Measurements from ENCODE around the gene PRMT7. TPM values are rescaled to one million over a fixed set of nuclear protein-coding genes. Genes with fewer than 3 reads are reported as not detected.
A peak's percentile ranks its signal among the peaks of the same experiment; 100 is the strongest.

The PRMT7 gene
- total RNA-seq, 3 donors from 2014 or later: 38.4 to 53.4 (median 41.0) TPM

GRCh38 chr16:68283801-68284598, 26.8 kb upstream of the PRMT7 start:
- DNase-seq (ENCODE audit: low spot score in 2 of 2): no peak
- H3K4me1 ChIP-seq: peaks cover 0 to 13% of the 10 kb centered on the region in 2 donors

GRCh38 chr16:68284847-68285246, 26.0 kb upstream of the PRMT7 start:
- intact Hi-C loops (cut with DNase I; ENCODE audit: low total_unique reads): no loop called here
- Histone ChIP-seq H3K4me1 (peaks cover 0 to 13% of the 10 kb centered on the region in 2 donors), H3K27me3 (no peaks in the 10 kb centered on the region), H3K27ac (peak overlapping the region in 1 of 2 donors; percentile 82), H3K36me3 (no peaks in the 10 kb centered on the region), H3K4me3 (no peak overlapping the region), H3K9me3 (no peaks in the 10 kb centered on the region)
- TF ChIP-seq POLR2AphosphoS5 (IDR thresholded peaks at IDR 0.05): no peak
- TF ChIP-seq POLR2A (IDR thresholded peaks at IDR 0.05): no peak
- TF ChIP-seq CTCF (IDR thresholded peaks at IDR 0.05): no peak
- DNase-seq (ENCODE audit: low spot score in 2 of 2): no peak

More at GRCh38 chr16:68283801-68284598, 26.8 kb upstream of the PRMT7 start:
- Histone ChIP-seq H3K9me3 (no peaks in the 10 kb centered on the region), H3K27me3 (no peaks in the 10 kb centered on the region), H3K36me3 (no peaks in the 10 kb centered on the region), H3K4me3 (no peak overlapping the region), H3K27ac (peak overlapping the region; percentile 65 to 91)
- intact Hi-C loops (cut with DNase I; ENCODE audit: low total_unique reads): loop anchor here (1.0 kb wide), 1 partner anchor 29 kb away; no protein-coding TSS in a partner anchor
- TF ChIP-seq POLR2AphosphoS5 (IDR thresholded peaks at IDR 0.05) (peak in 2 of 3 donors; percentile 54 to 62), CTCF (IDR thresholded peaks at IDR 0.05) (no peak), POLR2A (IDR thresholded peaks at IDR 0.05) (no peak)

- H3K36me3 ChIP-seq: no peaks in the 10 kb centered on the region
- no peaks in the 10 kb centered on the region for H3K27me3 ChIP-seq
- DNase-seq (ENCODE audit: low spot score in 2 of 2): no peak
- TF ChIP-seq POLR2A (IDR thresholded peaks at IDR 0.05) (no peak), POLR2AphosphoS5 (IDR thresholded peaks at IDR 0.05) (no peak)
- H3K4me3 ChIP-seq: no peak overlapping the region
- no peaks in the 10 kb centered on the region for H3K9me3 ChIP-seq
- H3K27ac ChIP-seq: peak overlapping the region in 1 of 2 donors; percentile 82
- peaks cover 0 to 13% of the 10 kb centered on the region in 2 donors for H3K4me1 ChIP-seq
- intact Hi-C loops (cut with DNase I; ENCODE audit: low total_unique reads): no loop called here
Measured at GRCh38 chr16:68285683-68286082, 25.1 kb upstream of the PRMT7 start.

GRCh38 chr16:68286153-68287074, 24.4 kb upstream of the PRMT7 start:
- intact Hi-C loops (cut with DNase I; ENCODE audit: low total_unique reads): no loop called here
- Histone ChIP-seq H3K4me1 (peaks cover 0 to 13% of the 10 kb centered on the region in 2 donors), H3K9me3 (no peaks in the 10 kb centered on the region), H3K27ac (peak overlapping the region; percentile 84 to 95), H3K27me3 (no peaks in the 10 kb centered on the region), H3K4me3 (no peak overlapping the region), H3K36me3 (no peaks in the 10 kb centered on the region)
- TF ChIP-seq POLR2AphosphoS5 (IDR thresholded peaks at IDR 0.05): no peak
- no peak for TF ChIP-seq POLR2A (IDR thresholded peaks at IDR 0.05)
- no peak for DNase-seq (ENCODE audit: low spot score in 2 of 2)

DNA sequence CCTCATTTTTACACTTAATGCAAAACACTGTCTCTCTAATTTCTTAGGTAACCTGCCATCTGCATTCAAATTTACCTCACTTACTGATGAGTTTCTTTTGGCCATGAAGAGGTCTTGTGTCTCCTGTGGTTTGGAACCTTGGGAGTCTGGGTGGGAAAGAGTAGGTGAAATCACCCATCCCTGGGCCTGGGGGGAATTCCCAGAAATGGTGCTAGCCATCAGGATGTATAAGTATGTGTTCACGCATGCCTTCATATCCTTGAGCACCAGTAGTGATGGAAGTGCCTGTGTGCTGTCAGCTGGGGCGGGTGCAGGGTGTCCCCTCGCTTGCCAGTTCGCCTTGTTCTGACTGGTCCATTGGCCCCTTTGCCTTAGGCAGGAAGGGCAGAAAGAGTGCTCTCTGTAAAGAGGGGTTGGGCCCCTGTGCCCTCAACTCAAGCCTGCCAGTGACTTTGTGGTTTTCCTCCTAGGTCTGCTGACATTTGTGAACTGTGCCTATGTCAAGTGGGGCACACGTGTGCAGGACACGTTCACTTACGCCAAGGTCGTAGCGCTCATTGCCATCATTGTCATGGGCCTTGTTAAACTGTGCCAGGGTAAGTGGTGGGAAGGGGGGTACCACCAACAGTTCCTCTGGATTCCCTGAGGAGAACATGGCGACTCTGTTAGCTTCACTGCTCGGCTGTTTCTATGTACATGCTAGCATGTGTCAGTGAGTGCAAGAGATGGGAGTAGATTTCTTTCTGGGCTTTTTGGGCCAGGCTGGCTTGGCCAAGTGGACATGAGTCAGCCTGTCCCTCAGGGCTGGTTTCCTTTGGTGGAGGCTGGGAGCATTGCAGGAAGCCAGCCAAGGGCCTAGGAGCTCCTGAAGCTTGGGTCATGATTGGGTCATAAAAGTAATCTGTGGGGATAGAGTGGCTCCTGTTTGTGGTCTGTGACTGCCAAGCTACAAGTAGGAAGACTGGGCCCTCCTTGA, 23.3 kb upstream of the PRMT7 start:
- no peaks in the 10 kb centered on the region for H3K9me3 ChIP-seq
- intact Hi-C loops (cut with DNase I; ENCODE audit: low total_unique reads): no loop called here
- no peaks in the 10 kb centered on the region for H3K36me3 ChIP-seq
- TF ChIP-seq CTCF (IDR thresholded peaks at IDR 0.05) (peak; percentile 11 to 26 (median 14)), POLR2AphosphoS5 (IDR thresholded peaks at IDR 0.05) (peak; percentile 20 to 53 (median 37)), POLR2A (IDR thresholded peaks at IDR 0.05) (no peak)
- H3K27me3 ChIP-seq: no peaks in the 10 kb centered on the region
- H3K4me1 ChIP-seq: peaks cover 0 to 13% of the 10 kb centered on the region in 2 donors
- H3K27ac ChIP-seq: peak overlapping the region; percentile 84 to 95
- H3K4me3 ChIP-seq: peak overlapping the region in 1 of 3 donors; percentile 15
- DNase-seq (ENCODE audit: low spot score in 2 of 2): peak; percentile 40 to 72
